ENCODE measurements around the gene PTPN22. TPM values are rescaled to one million over a fixed set of nuclear protein-coding genes. Genes with fewer than 3 reads are reported as not detected.

The PTPN22 gene
- total and polyA plus RNA-seq, 3 donors from 2014 or later, result 0.39 to 1.6 (median 1.4) TPM

GRCh38 chr1:113808450-113809195 lies 62.9 kb downstream of the PTPN22 start:
- Histone ChIP-seq H3K36me3 (ENCODE audit: low read depth, missing control alignments) (no peaks in the 10 kb centered on the region), H3K9me3 (no peaks in the 10 kb centered on the region), H3K4me1 (peaks cover 10% of the 10 kb centered on the region), H3K27me3 (no peaks in the 10 kb centered on the region), H3K4me3 (no peak overlapping the region), H3K27ac (no peak overlapping the region)
- TF ChIP-seq POLR2A (IDR thresholded peaks at IDR 0.05), result no peak
- TF ChIP-seq CTCF (IDR thresholded peaks at IDR 0.05), result no peak
- intact Hi-C loops (cut with DNase I; ENCODE audit: low total_unique reads), result no loop called here
- no peak for DNase-seq
- 85 to 91% methylated on average over 4 of the region's 4 CpGs for WGBS, 2 donors

GRCh38 chr1:113805639-113806038 lies 65.9 kb downstream of the PTPN22 start:
- no peaks in the 10 kb centered on the region for H3K9me3 ChIP-seq
- no peak overlapping the region for H3K27ac ChIP-seq
- no peaks in the 10 kb centered on the region for H3K27me3 ChIP-seq
- intact Hi-C loops (cut with DNase I; ENCODE audit: low total_unique reads), result no loop called here
- H3K4me3 ChIP-seq, result no peak overlapping the region
- no peaks in the 10 kb centered on the region for H3K36me3 ChIP-seq (ENCODE audit: low read depth, missing control alignments)
- TF ChIP-seq POLR2A (IDR thresholded peaks at IDR 0.05), result no peak
- TF ChIP-seq CTCF (IDR thresholded peaks at IDR 0.05), result no peak
- 84 to 85% methylated on average over 4 of the region's 4 CpGs for WGBS, 2 donors
- no peak for DNase-seq
- peaks cover 10% of the 10 kb centered on the region for H3K4me1 ChIP-seq

- no peak for DNase-seq
- intact Hi-C loops (cut with DNase I; ENCODE audit: low total_unique reads), result no loop called here
- TF ChIP-seq CTCF (IDR thresholded peaks at IDR 0.05) (no peak), POLR2A (IDR thresholded peaks at IDR 0.05) (no peak)
These were observed 66.3 kb downstream of the PTPN22 start for GRCh38 chr1:113805256-113805531.

GRCh38 chr1:113804421-113805255 lies 66.9 kb downstream of the PTPN22 start:
- 65 to 74% methylated on average over 8 of the region's 8 CpGs for WGBS, 2 donors
- Histone ChIP-seq H3K4me1 (no peaks in the 10 kb centered on the region), H3K4me3 (no peak overlapping the region), H3K36me3 (ENCODE audit: low read depth, missing control alignments) (no peaks in the 10 kb centered on the region), H3K27ac (no peak overlapping the region), H3K27me3 (no peaks in the 10 kb centered on the region), H3K9me3 (no peaks in the 10 kb centered on the region)
- DNase-seq, result no peak
- intact Hi-C loops (cut with DNase I; ENCODE audit: low total_unique reads), result no loop called here
- TF ChIP-seq POLR2A (IDR thresholded peaks at IDR 0.05) (no peak), CTCF (IDR thresholded peaks at IDR 0.05) (no peak)

More at GRCh38 chr1:113805256-113805531, 66.3 kb downstream of the PTPN22 start:
- Histone ChIP-seq H3K4me3 (no peak overlapping the region), H3K4me1 (peaks cover 5% of the 10 kb centered on the region), H3K27ac (no peak overlapping the region), H3K36me3 (ENCODE audit: low read depth, missing control alignments) (no peaks in the 10 kb centered on the region), H3K27me3 (no peaks in the 10 kb centered on the region), H3K9me3 (no peaks in the 10 kb centered on the region)
- 93 to 98% methylated on average over 6 of the region's 6 CpGs for WGBS, 2 donors

Measured in testis (tissue), 3 donors.